Stimulated activated CD4-positive, alpha-beta T cell treated with anti-CD3 and anti-CD28 coated beads, Interleukin-1b, Interleukin-23, amount 100 ng/mL, for 4 hours (primary cell): ENCODE results near the gene FABP7.
"Not testable (repeated sequence)": the region's sequence is repeated elsewhere in the genome, so short reads cannot be mapped to it uniquely, and the experiment has no call there.

Source experiments
- DNase-seq, 2 donors: peaks; one replicate each; pipeline ENCODE4 v3.0.0-alpha.2; 2020; ENCODE audit warnings: low read depth in 2 of 2

The FABP7 gene

GRCh38 chr6:122779667-122780066 lies at the start of gene FABP7:
FABP7 (plus strand) TSS chr6:122779716; CDS start chr6:122779795, 79 bp downstream.
- no peak for DNase-seq

DNA sequence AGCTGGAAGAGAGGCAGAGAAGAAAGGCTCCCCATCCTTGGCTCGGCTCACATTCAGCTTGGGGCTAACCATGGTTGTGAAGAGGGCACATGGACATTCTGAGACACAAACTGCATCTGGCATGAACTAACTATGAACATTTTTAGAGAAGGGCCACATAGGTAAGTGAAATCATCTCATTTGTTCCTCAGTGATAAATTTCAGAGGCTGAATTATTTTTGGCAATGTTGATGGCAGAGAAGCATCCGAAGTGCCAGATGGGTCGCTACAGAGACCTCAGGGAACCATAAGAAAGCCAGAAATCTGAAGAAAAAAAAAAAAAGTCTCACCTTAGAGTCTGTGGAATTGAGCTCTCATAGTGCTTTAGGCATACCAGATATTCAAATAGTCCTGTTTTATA lies 49.2 kb upstream of the FABP7 start:
- no peak for DNase-seq

- no peak for DNase-seq
Measured at GRCh38 chr6:122730775-122731386, 48.6 kb upstream of the FABP7 start.

DNA sequence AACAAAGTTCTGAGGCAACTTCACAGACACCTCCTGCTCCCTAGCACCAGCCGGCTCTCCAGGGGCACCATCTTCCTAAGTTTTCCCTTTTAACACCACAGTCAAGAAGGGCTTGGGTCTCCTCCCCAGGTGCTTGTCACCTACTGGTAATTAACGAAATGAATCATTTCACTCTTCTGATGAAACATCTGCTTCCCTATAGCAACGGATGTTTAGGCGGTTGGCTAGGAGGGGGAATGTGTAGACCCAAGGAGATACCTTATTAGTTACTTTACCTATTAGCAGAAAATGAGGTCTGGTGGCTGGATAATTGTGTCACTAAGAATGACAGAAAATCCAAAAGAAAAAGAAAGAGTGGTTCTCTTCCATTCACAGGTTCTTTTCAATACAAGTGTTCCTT lies 46.3 kb upstream of the FABP7 start:
- no peak for DNase-seq

GRCh38 chr6:122734529-122735395 lies 44.8 kb upstream of the FABP7 start:
- no peak for DNase-seq

GRCh38 chr6:122735582-122735981 lies 43.9 kb upstream of the FABP7 start:
- DNase-seq: no peak

GRCh38 chr6:122736163-122736562 lies 43.4 kb upstream of the FABP7 start:
- DNase-seq: no peak

DNA sequence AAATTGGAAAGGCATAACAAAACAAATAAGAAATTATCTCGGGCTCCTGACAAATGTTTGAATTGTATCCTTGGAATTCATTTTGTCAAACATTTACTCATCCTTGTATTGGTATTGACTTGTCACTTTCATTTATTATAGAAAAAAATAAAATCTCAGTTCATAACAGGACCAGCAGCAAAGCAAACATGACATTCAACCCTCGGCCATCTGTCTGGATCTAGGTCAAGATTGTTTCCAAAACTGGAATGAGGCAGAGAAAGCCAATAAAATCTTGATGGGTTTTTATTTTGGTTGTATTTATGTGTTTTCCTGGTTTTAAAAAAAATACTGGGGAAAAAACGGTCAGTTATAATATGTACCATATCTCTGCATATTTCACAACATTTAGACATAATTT lies 42.9 kb upstream of the FABP7 start:
- no peak for DNase-seq

- no peak for DNase-seq
Measured at GRCh38 chr6:122740091-122740490, 39.4 kb upstream of the FABP7 start.

- no peak for DNase-seq
Measured at GRCh38 chr6:122740936-122741335, 38.6 kb upstream of the FABP7 start.

DNA sequence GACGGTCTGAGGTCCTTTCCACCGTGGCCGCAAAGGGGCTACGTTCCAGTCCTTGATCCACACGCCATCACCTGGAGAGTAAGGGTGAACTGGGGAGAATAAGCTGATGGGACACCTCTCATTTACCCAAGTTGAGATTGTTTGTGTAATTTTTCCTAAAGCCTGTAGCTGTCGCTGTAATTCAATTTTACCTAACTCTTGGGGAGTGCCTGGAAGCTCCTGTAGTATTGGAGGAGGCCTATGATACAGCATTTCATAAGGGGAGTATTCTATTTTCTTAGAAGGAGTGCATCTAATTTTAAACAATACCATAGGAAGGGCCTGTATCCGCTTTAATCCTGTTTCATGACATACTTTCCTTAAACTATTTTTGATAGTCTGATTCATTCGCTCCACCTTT lies 35.3 kb upstream of the FABP7 start:
- DNase-seq: not testable (repeated sequence)

DNA sequence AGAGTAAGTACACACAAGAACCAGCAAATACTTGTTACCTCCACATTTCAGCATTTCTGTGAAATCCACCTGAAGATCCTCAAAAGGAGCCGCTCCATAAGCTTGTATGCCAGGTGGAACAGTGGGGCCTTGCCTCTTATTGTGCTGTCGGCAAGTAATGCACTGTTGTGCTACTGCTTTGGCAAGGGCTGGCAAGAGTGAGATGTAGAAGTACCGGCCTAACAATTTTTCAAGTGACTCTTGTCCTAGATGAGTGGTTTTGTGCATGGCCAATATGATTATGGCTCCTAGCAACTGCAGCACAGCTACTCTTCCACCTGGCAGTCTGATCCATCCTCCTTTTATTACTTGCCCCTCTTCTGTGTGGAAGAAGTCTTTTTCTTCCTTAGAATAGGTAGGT lies 34.7 kb upstream of the FABP7 start:
- DNase-seq: not testable (repeated sequence)

DNA sequence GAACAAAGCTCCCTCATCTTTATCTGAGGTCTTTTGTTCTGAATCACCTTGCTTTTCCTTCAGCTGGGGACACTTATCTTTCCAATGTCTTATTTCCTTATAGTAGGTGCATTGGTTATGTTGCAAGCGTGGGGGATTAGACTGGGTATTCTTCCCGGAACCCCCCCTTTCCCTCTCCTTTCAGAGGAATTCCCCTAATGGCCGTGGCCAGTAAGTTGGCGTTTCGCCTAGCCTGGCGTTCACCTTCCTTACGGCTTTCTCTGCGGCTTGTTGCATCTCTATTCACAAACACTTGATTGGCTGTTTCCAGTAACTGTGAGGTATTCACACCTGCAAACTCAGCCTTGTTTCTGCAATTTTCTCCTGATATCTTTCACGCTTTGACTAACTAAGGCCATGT lies 32.8 kb upstream of the FABP7 start:
- DNase-seq: no peak

DNA sequence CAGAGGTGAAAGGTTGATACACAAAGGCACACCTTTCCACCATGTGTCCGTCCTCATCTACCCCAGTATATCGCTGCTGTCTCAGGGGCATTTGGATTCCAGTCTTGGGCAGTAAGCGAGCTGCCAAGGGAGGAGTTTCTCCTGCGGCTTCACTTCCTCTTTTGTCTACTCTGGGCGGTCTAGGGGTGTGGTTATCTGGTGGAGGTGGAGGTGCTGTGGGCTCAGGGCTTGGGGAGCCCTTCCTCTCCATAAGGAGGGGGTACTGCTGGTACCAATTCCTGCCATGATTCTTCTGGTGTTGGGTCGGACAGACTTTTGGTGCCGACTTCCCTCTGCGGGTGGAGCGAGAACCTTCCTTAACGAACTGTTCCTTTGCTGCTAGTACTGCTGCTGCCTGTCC lies 31.9 kb upstream of the FABP7 start:
- no peak for DNase-seq

DNA sequence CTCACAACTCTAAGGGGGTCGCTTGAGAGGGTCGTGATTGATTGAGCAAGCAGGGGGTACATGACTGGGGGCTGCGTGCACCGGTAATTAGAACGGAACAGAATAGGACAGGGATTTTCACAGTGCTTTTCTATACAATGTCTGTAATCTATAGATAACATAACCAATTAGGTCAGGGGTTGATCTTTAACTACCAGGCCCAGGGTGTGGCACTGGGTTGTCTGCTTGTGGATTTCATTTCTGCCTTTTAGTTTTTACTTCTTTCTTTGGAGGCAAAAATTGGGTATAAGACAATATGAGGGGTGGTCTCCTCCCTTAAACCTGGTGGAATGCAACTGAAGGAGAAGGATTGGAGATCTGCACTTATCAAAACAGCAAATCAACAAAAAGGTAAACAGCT lies 30.6 kb upstream of the FABP7 start:
- DNase-seq: not testable (repeated sequence)

DNA sequence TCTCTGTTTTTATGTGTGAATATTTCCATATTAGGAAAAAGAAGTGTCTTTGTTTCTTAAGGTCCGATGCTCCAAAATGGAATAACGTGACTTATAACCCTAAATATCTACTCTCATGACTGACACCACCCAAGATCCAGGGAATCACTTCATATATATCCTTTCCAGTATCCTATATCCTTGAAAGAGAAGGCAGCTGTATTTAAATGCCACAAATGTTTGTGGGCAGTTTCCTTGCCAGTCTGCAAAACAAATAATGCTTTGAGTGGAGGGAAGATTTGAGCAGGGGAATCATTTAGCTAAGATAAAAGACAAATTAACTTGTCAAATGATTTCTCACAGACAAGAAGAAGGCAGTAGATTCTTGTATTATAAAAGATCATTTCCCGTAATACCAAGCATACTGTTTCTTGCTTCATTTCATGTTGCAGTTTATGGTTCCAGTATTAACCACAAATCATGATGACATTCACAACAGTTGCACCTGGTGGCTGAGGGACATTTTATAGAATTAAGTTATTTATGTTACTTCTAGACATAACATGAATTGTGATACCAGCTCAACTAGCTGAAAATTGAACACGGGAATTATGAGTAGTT lies 30.0 kb upstream of the FABP7 start:
- no peak for DNase-seq

- no peak for DNase-seq
Measured at GRCh38 chr6:122751326-122751725, 28.2 kb upstream of the FABP7 start.

GRCh38 chr6:122752459-122752858 lies 27.1 kb upstream of the FABP7 start:
- no peak for DNase-seq

DNA sequence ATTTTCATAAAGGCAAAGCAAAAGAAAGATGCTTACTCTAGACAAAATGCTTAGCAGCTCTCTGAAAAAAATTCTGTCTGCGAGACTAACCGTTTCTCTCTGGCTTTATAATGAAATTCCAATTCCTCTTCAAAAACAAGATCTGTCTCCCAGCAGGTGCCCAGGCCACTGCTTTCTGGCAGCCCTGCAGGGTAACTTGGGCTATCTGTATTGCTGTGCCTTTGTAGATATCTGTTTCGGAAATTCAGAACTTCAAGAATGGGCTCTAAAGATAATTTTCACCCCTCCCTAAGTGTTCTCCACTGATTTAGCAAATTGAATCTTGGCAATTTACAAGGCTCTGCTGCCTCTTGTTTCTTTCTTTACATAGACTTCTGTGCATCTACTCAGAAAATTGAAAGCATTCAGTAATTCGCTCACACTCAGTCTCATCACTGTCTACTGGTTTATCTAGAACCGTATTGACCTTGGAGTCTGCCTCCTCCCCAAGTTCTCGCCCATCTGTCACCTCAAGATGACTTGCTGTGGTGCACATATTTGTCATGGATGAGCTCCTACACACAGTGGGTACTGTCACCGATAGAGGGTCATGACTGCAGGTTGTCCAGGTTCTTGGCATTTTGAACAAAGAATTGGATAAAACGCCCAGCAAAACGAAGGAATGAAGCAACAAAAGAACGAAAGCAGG lies 26.4 kb upstream of the FABP7 start:
- DNase-seq: no peak

DNA sequence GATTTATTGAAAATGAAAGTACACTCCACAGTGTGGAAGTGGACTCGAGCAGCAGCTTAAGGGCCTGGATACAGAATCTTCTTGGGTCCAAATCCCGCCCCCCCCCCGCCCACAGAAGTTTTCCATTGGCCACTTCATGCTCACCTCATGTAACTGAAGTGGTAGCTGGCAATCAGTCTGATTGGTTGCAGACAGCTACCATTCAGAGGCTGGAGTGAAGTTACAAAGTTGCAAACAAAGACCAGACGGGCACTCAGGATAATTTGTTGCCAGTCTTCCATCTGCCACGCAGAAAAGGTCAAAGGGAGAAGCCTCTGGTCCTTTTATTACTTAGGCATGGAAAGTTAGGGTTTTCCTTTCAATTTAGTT lies 25.8 kb upstream of the FABP7 start:
- DNase-seq: no peak

GRCh38 chr6:122754191-122754731 lies 25.3 kb upstream of the FABP7 start:
- DNase-seq: no peak

- no peak for DNase-seq
Measured at GRCh38 chr6:122755901-122756300, 23.6 kb upstream of the FABP7 start.
